ENCODE data around the gene IQSEC1. TPM values are rescaled to one million over a fixed set of nuclear protein-coding genes. Genes with fewer than 3 reads are reported as not detected.

Gene IQSEC1
- total and polyA plus RNA-seq, 2 donors (not counting 3 experiments of a cell fraction or from before 2014, with no cell fraction given): 5.2 to 18.0 TPM

DNA sequence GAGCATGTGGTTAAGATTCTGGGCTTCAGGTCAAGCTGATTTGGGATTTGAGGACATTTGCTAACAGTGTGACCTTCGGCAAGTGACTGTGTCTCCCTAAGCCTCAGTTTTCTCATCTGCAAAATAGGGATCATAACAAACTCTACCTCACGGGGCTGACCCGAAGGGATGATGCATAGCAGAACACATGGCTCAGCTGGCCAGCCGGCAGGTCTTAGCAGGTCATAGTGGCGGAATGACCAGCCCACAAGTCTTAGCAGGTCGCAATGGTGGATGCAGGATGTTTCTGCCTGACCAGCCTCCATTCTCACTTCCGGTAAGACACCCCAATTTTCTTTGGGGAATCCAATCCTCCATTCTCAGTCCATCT is 63.3 kb downstream of the IQSEC1 start:
- BruUV-seq (replicated peaks): no TSS peak
- ChIA-PET CTCF (interaction anchor here (0.7 to 2.1 kb wide), 3 partner anchors 15 to 142 kb away, joined by 3 to 8 read pairs (median 5); no protein-coding TSS in a partner anchor), POLR2A (no interaction called here)
- H3K79me2 ChIP-seq (ENCODE audit: control insufficient read depth, insufficient read depth, low read length): no peaks in the 10 kb centered on the region
- intact Hi-C loops (cut with micrococcal nuclease) (no loop called here), dilution Hi-C loops (cut with MboI; ENCODE audit: extremely low pct_ligation_motif_present, low sequenced_read_pairs) (no loop called here)
- H3K9me3 ChIP-seq (replicated peaks; ENCODE audit: control insufficient read depth, insufficient read depth, low read length): no peaks in the 10 kb centered on the region
- TF ChIP-seq, protein P1, sequence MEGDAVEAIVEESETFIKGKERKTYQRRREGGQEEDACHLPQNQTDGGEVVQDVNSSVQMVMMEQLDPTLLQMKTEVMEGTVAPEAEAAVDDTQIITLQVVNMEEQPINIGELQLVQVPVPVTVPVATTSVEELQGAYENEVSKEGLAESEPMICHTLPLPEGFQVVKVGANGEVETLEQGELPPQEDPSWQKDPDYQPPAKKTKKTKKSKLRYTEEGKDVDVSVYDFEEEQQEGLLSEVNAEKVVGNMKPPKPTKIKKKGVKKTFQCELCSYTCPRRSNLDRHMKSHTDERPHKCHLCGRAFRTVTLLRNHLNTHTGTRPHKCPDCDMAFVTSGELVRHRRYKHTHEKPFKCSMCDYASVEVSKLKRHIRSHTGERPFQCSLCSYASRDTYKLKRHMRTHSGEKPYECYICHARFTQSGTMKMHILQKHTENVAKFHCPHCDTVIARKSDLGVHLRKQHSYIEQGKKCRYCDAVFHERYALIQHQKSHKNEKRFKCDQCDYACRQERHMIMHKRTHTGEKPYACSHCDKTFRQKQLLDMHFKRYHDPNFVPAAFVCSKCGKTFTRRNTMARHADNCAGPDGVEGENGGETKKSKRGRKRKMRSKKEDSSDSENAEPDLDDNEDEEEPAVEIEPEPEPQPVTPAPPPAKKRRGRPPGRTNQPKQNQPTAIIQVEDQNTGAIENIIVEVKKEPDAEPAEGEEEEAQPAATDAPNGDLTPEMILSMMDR (IDR thresholded peaks at IDR 0.05; ENCODE audit: extremely low read depth in 1 of 2, insufficient read depth in 1 of 2, low read depth in 1 of 2, low read length in 2 of 2): no peak
- TF ChIP-seq, protein P2, sequence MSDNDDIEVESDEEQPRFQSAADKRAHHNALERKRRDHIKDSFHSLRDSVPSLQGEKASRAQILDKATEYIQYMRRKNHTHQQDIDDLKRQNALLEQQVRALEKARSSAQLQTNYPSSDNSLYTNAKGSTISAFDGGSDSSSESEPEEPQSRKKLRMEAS (IDR thresholded peaks at IDR 0.05; ENCODE audit: insufficient read depth, insufficient read length): no peak
- TF ChIP-seq EZH2 (IDR thresholded peaks at IDR 0.05; ENCODE audit: borderline replicate concordance, low read depth, low read length, severe bottlenecking) (no peak), POLR2A (IDR thresholded peaks at IDR 0.05; ENCODE audit: low read depth, low read length) (no peak), JUN (IDR thresholded peaks at IDR 0.05; ENCODE audit: borderline replicate concordance, insufficient read depth, insufficient read length, low read depth) (no peak), MYC (IDR thresholded peaks at IDR 0.05; ENCODE audit: low read depth, low read length) (no peak), FOS (IDR thresholded peaks at IDR 0.05; ENCODE audit: borderline replicate concordance, insufficient read depth, low read length) (no peak), POLR2AphosphoS5 (IDR thresholded peaks at IDR 0.05; ENCODE audit: insufficient read depth, low read depth, low read length) (no peak), GATA2 (IDR thresholded peaks at IDR 0.05; ENCODE audit: insufficient read depth, insufficient read length, low read depth, low read length) (no peak)
- H3K27me3 ChIP-seq (ENCODE audit: control insufficient read depth in 2 of 2, insufficient read depth in 2 of 2, low read length in 2 of 2): no peaks in the 10 kb centered on the region
- no peaks in the 10 kb centered on the region for H3K36me3 ChIP-seq (ENCODE audit: control insufficient read depth in 2 of 2, extremely low read depth in 1 of 2, insufficient read depth in 2 of 2, low read length in 2 of 2)
- H3K9ac ChIP-seq (replicated peaks; ENCODE audit: extremely low read depth, insufficient read depth, low read length): no peak overlapping the region
- H3K4me1 ChIP-seq (ENCODE audit: control insufficient read depth, extremely low read depth, insufficient read depth, low read length): peaks cover 8% of the 10 kb centered on the region
- H3K4me2 ChIP-seq (ENCODE audit: insufficient read depth, low read length): no peak overlapping the region
- H3K9me1 ChIP-seq (replicated peaks; ENCODE audit: control insufficient read depth, extremely low read depth, insufficient read depth, low read length): no peaks in the 10 kb centered on the region
- FAIRE-seq (no peak), DNase-seq (ENCODE audit: low read depth, low spot score) (no peak)
- H2AFZ ChIP-seq (ENCODE audit: low read depth, low read length): no peak overlapping the region
- H3K4me3 ChIP-seq (replicated peaks in 1 of 3; ENCODE audit: insufficient read depth in 1 of 3, low read depth in 1 of 3, low read length in 3 of 3): no peak overlapping the region
- no peaks in the 10 kb centered on the region for H4K20me1 ChIP-seq (replicated peaks; ENCODE audit: control insufficient read depth, extremely low read depth, insufficient read depth, low read length)
- no peak overlapping the region for H3K27ac ChIP-seq (ENCODE audit: insufficient read depth, low read depth, low read length)
